Activated T-helper 9 cell treated with anti-CD3 and anti-CD28 coated beads, Interleukin-2, amount 50 U/mL, for 16 hours (primary cell): Measurements from ENCODE around the gene CDC73.
A peak's percentile ranks its signal among the peaks of the same experiment; 100 is the strongest.

ENCODE experiments used
- DNase-seq: peaks from one replicate; pipeline ENCODE4 v3.0.0-alpha.2; 2020; ENCODE audit warnings: low read depth

The CDC73 gene

GRCh38 chr1:193121616-193122593, at the start of gene CDC73:
Gene CDC73, plus strand, starts transcription at chr1:193122031. Its CDS starts 170 bp downstream, at chr1:193122201.
- peak; percentile 99 for DNase-seq

DNA sequence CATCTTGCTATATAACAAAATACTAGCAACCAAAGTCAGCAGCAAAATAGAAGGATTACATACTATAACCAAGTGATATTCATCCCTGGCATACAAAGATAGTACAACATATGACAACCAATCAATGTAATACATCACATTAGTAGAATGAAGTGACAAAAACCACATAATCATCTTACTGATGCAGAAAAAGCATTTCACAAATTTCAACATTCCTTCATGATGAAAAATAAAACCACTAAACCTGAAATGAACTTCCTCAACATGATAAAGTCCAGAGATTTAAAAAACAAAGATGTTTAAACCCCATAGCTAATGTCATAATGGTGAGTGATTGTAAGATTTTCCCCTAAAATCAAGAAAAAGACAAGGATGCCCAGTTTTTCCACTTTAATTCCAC, 43.8 kb upstream of the CDC73 start:
- no peak for DNase-seq

DNA sequence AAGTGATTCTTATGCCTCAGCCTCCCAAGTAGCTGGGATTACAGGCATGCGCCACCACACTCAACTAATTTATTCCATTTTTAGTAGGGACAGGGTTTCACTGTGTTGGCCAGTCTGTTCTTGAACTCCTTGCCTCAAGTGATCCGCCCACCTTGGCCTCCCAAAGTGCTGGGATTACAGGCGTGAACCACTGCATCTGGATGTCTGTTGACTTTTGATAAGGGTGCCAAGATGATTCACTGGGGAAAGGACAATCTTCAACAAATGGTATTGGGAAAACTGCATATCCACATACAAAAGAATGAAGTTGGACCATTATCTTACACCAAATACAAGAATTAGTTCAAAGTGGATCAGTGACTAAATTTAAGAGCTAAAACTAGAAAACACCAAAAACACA, 42.6 kb upstream of the CDC73 start:
- no peak for DNase-seq

DNA sequence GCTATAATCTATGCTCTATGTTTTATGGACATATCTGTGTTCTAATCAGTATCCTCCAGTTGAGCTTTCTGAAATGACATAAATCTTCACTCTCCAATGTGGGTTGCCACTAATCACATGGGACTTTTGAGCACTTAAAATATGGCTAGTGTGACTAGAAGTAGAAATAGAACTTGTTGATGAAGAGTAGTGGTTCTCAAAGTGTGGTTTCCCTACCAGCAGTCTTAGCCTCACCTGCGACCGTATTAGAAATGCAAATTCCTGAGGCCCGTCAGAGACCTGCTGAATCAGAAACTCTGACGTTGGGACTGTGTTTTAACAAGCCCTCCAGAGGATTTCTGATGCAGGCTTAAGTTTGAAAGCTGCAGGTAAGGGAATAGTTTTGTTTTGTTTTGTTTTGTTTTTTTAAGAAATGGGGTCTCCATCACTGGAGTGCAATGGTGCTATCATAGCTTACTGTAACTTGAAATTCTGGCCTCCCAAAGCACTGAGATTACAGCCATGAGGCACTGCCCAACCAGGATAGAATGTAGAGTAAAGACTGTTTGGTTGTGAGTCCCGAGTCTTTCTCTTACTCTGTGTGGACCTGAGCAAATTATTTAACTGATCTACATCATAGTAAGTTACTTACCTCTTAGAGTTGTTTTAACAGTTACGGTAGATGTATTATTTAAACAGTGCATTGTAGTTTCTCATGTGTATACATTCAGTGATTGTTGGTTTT, 38.3 kb upstream of the CDC73 start:
- DNase-seq, result no peak

DNA sequence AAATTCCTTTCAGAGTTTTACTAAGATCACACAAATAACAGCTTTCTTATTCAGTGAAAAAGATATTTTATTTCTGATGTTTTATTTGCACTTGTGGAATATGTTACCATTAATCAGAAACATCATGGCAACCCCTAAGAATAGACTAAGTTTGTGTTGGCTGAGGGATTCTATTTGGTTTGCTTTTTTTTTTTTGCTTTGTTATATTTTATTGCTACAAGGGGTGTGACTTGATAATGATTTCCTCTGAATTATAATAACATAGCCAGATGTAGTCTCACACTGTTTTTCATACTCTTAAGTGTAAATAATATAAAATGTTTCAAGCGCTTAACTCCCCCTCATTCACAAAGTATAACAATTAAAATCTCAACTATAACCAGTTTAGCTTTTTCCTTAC, 36.6 kb upstream of the CDC73 start:
- no peak for DNase-seq

DNA sequence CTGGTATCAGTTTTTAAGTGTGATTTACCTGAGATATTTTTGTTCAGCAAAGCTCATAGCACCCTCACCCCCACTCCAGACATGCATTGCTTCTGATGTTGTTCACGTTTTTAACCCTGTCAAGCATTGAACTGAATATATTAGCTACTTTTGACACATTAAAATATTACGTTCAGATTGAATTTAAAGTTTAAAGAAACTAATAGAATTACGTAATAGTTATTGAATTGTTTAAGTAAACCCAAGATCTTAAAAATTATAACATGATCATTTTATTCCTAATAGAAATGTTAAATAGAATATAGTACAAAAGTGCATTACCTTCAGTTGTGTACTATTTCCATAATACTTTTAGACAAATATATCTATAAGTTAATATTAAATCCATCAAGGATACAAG, 35.5 kb upstream of the CDC73 start:
- DNase-seq, result no peak

GRCh38 chr1:193087893-193088292, 33.9 kb upstream of the CDC73 start:
- DNase-seq, result no peak

DNA sequence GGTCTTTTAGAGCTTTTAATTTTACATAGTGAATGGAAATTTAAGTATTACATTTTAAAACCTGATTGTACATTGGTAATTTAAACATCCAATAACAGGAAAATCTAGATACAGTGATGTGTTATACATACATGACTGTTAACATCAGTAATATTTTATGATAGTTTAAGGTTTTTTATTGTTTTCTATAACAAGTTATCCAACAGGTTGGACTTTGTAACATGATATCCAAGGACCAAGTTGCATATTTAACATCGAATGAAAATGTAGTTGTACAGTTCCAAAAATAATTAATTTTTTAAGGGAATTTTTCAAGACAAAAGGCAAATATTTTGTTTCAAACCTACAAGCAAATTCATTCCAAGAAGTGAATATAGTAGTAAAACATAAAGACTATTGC, 31.0 kb upstream of the CDC73 start:
- DNase-seq, result no peak

DNA sequence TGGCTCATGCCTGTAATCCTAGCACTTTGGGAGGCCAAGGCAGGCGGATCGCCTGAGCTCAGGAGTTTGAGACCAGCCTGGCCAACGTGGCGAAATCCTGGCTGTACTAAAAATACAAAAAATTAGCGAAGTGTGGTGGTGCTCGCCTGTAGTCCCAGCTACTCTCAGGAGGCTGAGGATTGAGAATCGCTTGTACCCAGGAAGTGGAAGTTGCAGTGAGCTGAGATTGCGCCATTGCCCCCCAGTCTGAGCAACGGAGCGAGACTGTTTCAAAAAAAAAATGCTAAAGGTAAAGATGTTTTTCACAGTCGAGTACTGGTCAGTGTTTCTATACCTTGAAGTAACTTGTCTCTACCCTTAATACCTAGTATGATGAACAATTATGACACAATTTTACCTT, 27.7 kb upstream of the CDC73 start:
- DNase-seq, result no peak

- DNase-seq, result no peak
These were observed 19.2 kb upstream of the CDC73 start for GRCh38 chr1:193102662-193103061.

DNA sequence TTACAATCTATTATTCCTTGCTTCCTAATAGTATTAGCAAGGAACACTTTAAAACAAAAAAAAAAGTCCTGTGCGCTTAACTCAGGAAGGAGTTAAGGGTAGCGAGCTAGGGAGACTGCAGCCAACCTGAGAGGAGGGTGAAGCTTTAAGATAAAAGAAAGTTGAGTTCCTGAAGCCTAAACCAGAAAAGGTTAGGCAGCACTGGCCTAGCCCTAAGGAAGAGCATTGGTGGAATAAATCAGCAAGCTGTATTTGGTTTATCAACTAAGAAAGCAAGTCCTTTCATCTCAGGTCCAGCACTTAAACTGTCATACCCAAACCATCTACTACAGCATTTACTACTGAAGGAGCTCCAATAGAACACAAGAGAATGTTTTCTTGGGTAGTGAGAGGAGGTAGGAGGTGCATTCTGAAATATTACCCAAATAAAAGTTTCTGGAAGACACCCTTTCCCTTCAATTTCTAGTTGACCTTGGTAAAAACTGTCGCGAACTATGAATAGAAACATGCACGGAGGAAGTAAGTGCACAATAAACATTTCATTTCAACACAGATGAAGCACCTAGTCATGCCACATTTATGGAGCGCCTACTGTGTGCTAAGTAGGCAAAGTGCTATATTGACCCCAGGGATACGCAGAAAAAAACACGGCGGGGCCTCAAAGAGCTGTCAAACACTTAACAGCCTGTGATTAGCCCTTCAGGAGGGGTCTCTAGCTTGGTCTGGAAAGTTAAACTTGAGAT, 17.9 kb upstream of the CDC73 start:
- no peak for DNase-seq

DNA sequence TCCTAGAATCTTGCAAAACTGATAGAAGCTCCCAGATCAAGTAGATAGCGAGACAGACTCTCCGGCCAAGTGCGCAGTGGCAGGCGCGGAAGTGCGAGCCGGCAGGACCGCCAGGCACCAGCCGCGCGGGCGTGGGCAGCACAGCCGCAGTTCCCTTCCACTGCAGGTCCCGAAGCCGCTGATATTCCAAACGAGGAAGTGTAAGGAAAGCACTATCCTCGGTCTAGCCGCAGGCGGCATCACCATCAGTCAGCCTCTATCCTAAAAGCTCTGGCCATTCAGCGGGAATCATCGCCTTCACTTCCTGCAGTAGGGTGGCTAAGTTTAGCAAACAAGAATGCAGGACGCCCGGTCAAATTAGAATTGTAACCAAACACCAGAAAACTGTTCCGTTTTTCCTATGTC, 17.3 kb upstream of the CDC73 start:
- DNase-seq, result no peak

- DNase-seq, result peak; percentile 51
These were observed 16.7 kb upstream of the CDC73 start, which contains the start of gene GLRX2 for GRCh38 chr1:193104907-193105820. Gene GLRX2, minus strand, starts transcription at chr1:193105414. Its CDS starts 32 bp downstream, at chr1:193105382.

DNA sequence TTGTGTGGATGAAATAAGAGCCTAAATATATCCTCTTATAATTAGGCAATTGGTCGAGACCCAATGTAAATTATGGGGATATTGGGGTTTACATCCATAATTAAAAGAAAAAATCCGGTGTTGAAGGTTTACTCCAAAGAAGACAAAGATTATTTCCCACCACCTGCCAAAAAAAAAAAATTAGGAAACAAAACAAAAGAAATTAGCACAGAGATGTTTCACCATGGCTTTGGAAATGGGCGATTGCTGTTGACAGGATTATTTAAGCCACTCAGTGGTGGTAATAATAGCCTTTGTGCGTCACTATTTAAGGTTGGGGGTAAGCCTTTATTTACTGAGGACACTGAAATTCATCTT, 16.0 kb upstream of the CDC73 start:
- DNase-seq, result no peak

DNA sequence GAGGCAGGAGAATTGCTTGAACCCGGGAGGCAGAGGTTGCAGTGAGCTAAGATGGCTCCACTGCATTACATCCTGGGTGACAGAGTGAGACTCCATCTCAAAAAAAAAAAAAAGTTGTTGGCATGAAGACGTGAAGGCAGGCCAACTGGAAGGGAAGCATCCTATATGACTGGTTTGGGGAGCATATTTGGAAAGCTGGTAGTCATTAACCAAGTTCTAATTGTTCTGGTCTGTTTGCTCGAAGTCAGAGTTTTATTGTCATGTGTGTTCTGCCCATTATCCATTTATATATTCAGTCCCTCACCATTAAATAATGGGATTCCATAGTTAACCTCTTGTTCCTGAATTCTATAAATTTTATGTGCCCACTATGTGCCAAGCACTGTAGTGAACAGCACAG, 13.4 kb upstream of the CDC73 start:
- DNase-seq, result no peak

- DNase-seq, result no peak
These were observed 12.2 kb upstream of the CDC73 start for GRCh38 chr1:193109619-193110018.

DNA sequence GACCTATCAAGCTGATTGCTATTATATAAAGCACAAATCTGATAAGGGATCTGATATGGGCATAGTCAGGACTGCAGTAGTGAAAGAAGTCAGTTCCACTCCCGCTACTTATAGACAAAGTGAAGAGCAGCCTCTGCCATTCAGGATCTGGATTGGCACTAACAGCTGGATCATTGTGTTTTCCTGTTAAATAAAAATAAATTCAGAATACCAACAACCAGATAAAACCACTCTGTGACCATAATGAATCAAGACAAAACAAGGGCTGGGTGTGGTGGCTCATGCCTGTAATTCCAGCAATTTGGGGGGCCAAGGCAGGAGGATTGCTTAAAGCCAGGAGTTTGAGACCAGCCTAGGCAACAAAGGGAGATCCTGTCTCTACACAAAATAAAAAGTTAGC, 11.6 kb upstream of the CDC73 start:
- no peak for DNase-seq

- no peak for DNase-seq
These were observed 11.0 kb upstream of the CDC73 start for GRCh38 chr1:193110864-193111263.

- no peak for DNase-seq
These were observed 10.2 kb upstream of the CDC73 start for GRCh38 chr1:193111641-193112090.

- DNase-seq, result no peak
These were observed 8.4 kb upstream of the CDC73 start for GRCh38 chr1:193113258-193113991.

GRCh38 chr1:193113992-193114332, 7.9 kb upstream of the CDC73 start:
- no peak for DNase-seq
